K562 (cell line): Measurements from ENCODE around the gene MYO3B. TPM values are rescaled to one million over a fixed set of nuclear protein-coding genes. Genes with fewer than 3 reads are reported as not detected.
A peak's percentile ranks its signal among the peaks of the same experiment; 100 is the strongest.

Experiments
- BCL6 ChIP-seq: fragments of 250-450 bp; sonication (Bioruptor Pico); IDR thresholded peaks from 2 replicates; pipeline ENCODE4 v1.4.0; 2020
- FOXM1 ChIP-seq, 2 experiments: fragments of 450-650 bp in 1 of 2; sonication (generic) in 1 of 2; formaldehyde crosslinking in 1 of 2; IDR thresholded peaks; 2 replicates each; pipeline versions ENCODE4 v1.6.1 to v1.9.0; 2017 to 2022; ENCODE audit warnings: low read depth in 2 of 2, mild to moderate bottlenecking in 2 of 2, missing genetic modification reagents in 1 of 2, moderate library complexity in 1 of 2
- GMEB1 ChIP-seq: fragments of 250-450 bp; sonication (Bioruptor Pico); IDR thresholded peaks from 2 replicates; pipeline ENCODE4 v1.4.0; 2020; ENCODE audit warnings: mild to moderate bottlenecking
- NFIC ChIP-seq: fragments of 450-650 bp; IDR thresholded peaks from 2 replicates; pipeline ENCODE4 v1.6.1; 2017; ENCODE audit warnings: mild to moderate bottlenecking, inconsistent platforms
- ZNF121 ChIP-seq: sonication (generic); formaldehyde crosslinking; conservative IDR thresholded peaks from 2 replicates; pipeline ENCODE4 v1.8.0; 2022; ENCODE audit warnings: missing genetic modification reagents
- ZNF212 ChIP-seq: fragments of 450-650 bp; formaldehyde crosslinking; IDR thresholded peaks from 2 replicates; pipeline ENCODE4 v1.4.0; 2020; ENCODE audit warnings: mild to moderate bottlenecking
- ZNF41 ChIP-seq: fragments of 250-450 bp; sonication (Bioruptor Pico); conservative IDR thresholded peaks from 2 replicates; pipeline ENCODE4 v1.4.0; 2020; ENCODE audit warnings: mild to moderate bottlenecking
- polyA plus RNA-seq, 8 experiments: library from polyadenylated mRNA; depleted of rRNA in 4 of 8; stranded (reverse) in 5 of 8; unstranded in 3 of 8; fragments of >200 nt; fragmentation: Nextera tagmentation in 2 of 8; fragmentation: Illumina TruSeq in 1 of 8; extraction: Ambion mirVana in 2 of 8; extraction: Trizol in 1 of 8; gene quantifications; 2 replicates each; pipeline versions ENCODE4 v1.2.1 to v1.2.3, GENCODE V29; 2011 to 2014; ENCODE audit warnings: inconsistent platforms in 1 of 8, missing spikeins in 1 of 8
- total RNA-seq, 7 experiments: library from RNA; depleted of rRNA in 6 of 7; stranded (reverse); fragments of >200 nt in 6 of 7; fragmentation: Illumina TruSeq in 2 of 7; extraction: Trizol in 2 of 7; gene quantifications; 2 replicates each; pipeline versions ENCODE4 v1.2.1 to v1.2.3, GENCODE V29; 2011 to 2021; ENCODE audit warnings: low replicate concordance in 1 of 7
- TF ChIP-seq, protein P1 (sequence below): fragments of 250-450 bp; sonication (Bioruptor Pico); IDR thresholded peaks from 2 replicates; pipeline ENCODE4 v1.4.0; 2020
- TF ChIP-seq, protein P2 (sequence below): fragments of 450-650 bp; IDR thresholded peaks from 2 replicates; pipeline ENCODE4 v1.6.1; 2018; ENCODE audit not compliant: partially characterized antibody
- TF ChIP-seq, protein P3 (sequence below), 2 experiments: fragments of 450-650 bp; IDR thresholded peaks; 2 replicates each; pipeline ENCODE4 v1.6.1; 2018; ENCODE audit warnings: mild to moderate bottlenecking in 2 of 2, low read depth in 1 of 2; ENCODE audit not compliant: partially characterized antibody in 2 of 2

MYO3B gene
- total and polyA plus RNA-seq, 9 of the 15 experiments (the other 6 are each of a cell fraction or from before 2014, with no cell fraction given), result 2.7 to 6.5 (median 3.6) TPM

DNA sequence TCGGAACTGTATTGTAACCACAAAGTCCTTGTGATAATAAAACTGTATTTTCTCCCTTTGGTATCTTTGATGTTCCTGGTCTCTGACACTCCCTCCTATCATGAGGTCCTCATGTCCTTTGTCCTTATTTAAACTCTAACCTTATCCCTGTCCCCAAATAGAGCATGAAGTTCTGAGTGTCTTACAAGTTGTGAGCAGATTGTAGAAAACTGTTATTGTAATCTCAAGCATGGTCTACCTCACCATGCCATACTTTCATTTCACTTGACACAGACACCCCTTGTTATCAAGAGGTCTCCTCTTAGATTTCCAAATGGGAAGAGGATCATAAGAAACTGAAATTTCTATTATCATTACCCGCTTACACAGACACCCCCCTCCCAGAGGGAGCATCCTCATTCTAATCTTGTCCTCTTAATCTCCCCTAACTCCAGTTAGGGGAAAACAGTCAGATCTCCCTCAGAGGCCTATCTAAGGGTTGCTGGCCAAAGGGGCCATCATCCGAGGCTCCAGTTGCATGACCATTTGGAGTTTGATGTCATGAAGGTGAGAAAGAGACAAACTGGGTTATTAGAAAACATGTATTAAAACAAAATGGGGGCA, 29.0 kb downstream of the MYO3B start (continued):
- TF ChIP-seq, protein P1, sequence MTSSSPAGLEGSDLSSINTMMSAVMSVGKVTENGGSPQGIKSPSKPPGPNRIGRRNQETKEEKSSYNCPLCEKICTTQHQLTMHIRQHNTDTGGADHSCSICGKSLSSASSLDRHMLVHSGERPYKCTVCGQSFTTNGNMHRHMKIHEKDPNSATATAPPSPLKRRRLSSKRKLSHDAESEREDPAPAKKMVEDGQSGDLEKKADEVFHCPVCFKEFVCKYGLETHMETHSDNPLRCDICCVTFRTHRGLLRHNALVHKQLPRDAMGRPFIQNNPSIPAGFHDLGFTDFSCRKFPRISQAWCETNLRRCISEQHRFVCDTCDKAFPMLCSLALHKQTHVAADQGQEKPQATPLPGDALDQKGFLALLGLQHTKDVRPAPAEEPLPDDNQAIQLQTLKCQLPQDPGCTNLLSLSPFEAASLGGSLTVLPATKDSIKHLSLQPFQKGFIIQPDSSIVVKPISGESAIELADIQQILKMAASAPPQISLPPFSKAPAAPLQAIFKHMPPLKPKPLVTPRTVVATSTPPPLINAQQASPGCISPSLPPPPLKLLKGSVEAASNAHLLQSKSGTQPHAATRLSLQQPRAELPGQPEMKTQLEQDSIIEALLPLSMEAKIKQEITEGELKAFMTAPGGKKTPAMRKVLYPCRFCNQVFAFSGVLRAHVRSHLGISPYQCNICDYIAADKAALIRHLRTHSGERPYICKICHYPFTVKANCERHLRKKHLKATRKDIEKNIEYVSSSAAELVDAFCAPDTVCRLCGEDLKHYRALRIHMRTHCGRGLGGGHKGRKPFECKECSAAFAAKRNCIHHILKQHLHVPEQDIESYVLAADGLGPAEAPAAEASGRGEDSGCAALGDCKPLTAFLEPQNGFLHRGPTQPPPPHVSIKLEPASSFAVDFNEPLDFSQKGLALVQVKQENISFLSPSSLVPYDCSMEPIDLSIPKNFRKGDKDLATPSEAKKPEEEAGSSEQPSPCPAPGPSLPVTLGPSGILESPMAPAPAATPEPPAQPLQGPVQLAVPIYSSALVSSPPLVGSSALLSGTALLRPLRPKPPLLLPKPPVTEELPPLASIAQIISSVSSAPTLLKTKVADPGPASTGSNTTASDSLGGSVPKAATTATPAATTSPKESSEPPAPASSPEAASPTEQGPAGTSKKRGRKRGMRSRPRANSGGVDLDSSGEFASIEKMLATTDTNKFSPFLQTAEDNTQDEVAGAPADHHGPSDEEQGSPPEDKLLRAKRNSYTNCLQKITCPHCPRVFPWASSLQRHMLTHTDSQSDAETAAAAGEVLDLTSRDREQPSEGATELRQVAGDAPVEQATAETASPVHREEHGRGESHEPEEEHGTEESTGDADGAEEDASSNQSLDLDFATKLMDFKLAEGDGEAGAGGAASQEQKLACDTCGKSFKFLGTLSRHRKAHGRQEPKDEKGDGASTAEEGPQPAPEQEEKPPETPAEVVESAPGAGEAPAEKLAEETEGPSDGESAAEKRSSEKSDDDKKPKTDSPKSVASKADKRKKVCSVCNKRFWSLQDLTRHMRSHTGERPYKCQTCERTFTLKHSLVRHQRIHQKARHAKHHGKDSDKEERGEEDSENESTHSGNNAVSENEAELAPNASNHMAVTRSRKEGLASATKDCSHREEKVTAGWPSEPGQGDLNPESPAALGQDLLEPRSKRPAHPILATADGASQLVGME (CRISPR knock-in tag), result 0 out of 2 replicates have a peak, but pooled peaks have one; percentile 36
- TF ChIP-seq, protein P2, sequence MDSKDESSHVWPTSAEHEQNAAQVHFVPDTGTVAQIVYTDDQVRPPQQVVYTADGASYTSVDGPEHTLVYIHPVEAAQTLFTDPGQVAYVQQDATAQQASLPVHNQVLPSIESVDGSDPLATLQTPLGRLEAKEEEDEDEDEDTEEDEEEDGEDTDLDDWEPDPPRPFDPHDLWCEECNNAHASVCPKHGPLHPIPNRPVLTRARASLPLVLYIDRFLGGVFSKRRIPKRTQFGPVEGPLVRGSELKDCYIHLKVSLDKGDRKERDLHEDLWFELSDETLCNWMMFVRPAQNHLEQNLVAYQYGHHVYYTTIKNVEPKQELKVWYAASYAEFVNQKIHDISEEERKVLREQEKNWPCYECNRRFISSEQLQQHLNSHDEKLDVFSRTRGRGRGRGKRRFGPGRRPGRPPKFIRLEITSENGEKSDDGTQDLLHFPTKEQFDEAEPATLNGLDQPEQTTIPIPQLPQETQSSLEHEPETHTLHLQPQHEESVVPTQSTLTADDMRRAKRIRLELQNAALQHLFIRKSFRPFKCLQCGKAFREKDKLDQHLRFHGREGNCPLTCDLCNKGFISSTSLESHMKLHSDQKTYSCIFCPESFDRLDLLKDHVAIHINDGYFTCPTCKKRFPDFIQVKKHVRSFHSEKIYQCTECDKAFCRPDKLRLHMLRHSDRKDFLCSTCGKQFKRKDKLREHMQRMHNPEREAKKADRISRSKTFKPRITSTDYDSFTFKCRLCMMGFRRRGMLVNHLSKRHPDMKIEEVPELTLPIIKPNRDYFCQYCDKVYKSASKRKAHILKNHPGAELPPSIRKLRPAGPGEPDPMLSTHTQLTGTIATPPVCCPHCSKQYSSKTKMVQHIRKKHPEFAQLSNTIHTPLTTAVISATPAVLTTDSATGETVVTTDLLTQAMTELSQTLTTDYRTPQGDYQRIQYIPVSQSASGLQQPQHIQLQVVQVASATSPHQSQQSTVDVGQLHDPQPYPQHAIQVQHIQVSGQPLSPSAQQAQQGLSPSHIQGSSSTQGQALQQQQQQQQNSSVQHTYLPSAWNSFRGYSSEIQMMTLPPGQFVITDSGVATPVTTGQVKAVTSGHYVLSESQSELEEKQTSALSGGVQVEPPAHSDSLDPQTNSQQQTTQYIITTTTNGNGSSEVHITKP, result no peak
- TF ChIP-seq, protein P3, sequence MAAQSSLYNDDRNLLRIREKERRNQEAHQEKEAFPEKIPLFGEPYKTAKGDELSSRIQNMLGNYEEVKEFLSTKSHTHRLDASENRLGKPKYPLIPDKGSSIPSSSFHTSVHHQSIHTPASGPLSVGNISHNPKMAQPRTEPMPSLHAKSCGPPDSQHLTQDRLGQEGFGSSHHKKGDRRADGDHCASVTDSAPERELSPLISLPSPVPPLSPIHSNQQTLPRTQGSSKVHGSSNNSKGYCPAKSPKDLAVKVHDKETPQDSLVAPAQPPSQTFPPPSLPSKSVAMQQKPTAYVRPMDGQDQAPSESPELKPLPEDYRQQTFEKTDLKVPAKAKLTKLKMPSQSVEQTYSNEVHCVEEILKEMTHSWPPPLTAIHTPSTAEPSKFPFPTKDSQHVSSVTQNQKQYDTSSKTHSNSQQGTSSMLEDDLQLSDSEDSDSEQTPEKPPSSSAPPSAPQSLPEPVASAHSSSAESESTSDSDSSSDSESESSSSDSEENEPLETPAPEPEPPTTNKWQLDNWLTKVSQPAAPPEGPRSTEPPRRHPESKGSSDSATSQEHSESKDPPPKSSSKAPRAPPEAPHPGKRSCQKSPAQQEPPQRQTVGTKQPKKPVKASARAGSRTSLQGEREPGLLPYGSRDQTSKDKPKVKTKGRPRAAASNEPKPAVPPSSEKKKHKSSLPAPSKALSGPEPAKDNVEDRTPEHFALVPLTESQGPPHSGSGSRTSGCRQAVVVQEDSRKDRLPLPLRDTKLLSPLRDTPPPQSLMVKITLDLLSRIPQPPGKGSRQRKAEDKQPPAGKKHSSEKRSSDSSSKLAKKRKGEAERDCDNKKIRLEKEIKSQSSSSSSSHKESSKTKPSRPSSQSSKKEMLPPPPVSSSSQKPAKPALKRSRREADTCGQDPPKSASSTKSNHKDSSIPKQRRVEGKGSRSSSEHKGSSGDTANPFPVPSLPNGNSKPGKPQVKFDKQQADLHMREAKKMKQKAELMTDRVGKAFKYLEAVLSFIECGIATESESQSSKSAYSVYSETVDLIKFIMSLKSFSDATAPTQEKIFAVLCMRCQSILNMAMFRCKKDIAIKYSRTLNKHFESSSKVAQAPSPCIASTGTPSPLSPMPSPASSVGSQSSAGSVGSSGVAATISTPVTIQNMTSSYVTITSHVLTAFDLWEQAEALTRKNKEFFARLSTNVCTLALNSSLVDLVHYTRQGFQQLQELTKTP (IDR thresholded peaks at IDR 0.05; ENCODE audit: low read depth in 1 of 2, partially characterized antibody in 2 of 2), result peak in 1 of 2 experiments; percentile 13
- TF ChIP-seq NFIC, result peak; percentile 40
- no peak for TF ChIP-seq ZNF212
- TF ChIP-seq FOXM1 (IDR thresholded peaks at IDR 0.05; ENCODE audit: low read depth), result peak; percentile 50; the same call in 1 of the 2 replicates
- TF ChIP-seq FOXM1 (CRISPR knock-in tag; IDR thresholded peaks at IDR 0.05; ENCODE audit: low read depth), result no peak
- TF ChIP-seq ZNF121 (CRISPR knock-in tag), result no peak
- 0 out of 2 replicates have a peak, but pooled peaks have one; percentile 37 for TF ChIP-seq BCL6 (CRISPR knock-in tag)
- 0 out of 2 replicates have a peak, but pooled peaks have one; percentile 39 for TF ChIP-seq ZNF41
- 0 out of 2 replicates have a peak, but pooled peaks have one; percentile 24 for TF ChIP-seq GMEB1 (CRISPR knock-in tag)
